HG03139 (cell line): ENCODE data around the gene PTPRF.
"Not testable (repeated sequence)": the region's sequence is repeated elsewhere in the genome, so short reads cannot be mapped to it uniquely, and the experiment has no call there.

Experiments used
- ATAC-seq: cut with Tn5 transposase; IDR thresholded peaks from one replicate; pipeline ENCODE4 v1.9.1; 2021; ENCODE audit not compliant: unreplicated experiment

The PTPRF gene

DNA sequence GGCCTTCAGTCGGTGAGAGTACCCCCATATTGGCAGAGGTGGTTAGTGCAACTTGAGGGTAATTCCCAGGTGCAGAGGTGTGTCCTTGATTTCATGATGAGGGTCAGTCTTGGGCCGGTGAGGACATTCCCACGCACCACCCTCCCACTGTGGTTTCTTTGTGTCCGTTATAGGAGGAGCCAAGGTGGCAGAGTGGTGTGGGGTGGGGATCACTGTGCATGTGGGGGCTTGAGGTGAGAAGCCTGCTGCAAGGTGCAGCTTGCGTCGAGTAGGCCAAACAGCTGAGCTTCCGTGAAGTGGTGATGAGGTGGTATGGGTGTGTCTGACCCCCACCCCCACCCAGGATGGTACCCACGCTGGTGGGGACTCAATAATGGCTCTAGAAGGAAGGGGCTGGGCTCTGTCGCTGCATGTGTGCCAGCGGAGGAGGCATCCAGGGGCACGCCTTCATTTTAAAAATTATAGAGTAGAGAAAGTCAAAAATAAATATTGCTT, 6.2 kb downstream of the PTPRF start:
- no peak for ATAC-seq

DNA sequence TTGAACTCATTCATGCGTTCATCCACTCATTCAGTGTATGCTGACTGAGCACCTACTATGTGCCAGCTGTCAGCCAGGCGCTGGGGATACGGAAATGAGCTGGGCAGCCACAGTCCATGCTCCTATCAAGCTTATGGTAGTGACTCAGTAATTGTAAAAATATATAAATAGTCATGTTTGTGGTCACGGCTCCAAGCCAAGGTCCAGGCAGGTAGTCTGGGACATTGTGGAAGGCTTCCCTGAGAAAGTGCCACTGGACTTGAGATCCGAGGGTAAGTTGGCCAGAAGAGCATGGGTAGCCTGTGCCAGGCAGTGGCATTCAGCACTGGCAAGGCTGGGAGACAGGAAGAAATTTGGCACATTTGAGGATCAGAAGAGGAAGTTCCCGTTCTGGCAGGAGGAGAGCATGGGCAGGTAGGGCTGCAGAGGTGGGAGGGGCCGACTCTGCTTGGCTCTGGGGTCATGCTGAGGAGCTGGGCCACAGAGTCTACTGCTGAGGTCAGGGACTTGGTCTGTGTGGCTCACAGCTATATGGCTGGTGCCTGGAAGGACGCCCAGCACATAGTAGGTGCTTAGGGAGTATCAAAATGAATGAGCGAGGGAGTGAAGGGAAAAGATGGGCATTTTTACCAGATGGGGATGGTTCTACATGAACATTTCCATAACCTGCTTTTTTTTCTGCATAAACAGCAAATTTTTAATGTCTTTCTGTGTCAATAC, 6.9 kb downstream of the PTPRF start:
- no peak for ATAC-seq

DNA sequence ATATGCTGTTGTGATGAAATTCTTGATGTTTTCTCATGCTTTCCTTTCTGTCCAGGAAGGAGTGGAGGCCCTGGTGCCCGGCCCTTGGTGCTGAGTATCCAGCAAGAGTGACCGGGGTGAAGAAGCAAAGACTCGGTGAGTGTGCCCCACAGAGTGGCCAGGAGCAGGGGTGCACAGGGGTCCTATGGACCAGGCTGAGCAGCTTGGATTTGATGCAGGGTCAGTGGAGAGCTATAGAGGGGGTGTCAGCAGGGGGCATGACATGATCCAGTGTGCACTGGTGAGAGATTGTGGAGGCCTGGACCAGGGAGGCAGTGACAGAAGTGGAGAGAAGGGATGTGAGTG, 7.4 kb downstream of the PTPRF start:
- no peak for ATAC-seq

GRCh38 chr1:43538969-43539368, 8.3 kb downstream of the PTPRF start:
- ATAC-seq = no peak

DNA sequence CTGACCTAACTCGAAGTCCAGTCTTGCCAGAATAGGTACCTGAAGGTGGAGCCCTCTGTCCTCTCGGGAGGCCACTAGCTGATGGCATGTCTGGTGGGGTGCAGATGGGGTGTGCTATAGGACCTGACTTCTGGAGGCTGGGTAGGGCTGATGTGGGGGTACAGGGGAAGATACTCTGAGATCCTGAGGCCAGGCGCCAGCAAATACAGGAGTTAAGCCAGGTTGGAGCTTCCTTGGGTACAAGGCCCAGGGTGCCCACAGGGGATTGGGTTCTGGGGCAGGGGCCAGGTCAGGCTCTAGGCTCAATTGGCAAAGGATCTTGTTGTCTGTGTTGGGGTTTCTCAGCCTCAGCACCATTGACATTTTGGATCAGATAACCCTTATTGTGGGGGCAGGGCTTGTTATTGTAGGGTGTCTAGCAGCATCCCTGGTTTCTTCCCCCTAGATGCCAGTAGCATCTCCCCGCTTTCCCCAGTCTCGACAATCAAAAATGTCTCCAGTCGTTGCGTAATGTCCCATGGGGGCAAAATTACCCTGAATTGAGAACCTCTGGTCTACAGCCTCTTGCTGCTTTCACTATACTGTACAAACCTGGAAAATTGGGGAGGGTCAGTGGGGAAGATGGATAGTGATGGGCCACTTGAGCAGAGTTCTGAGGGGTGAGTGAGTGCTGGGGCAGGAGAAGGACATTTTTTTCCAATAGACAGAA, 9.2 kb downstream of the PTPRF start:
- no peak for ATAC-seq

DNA sequence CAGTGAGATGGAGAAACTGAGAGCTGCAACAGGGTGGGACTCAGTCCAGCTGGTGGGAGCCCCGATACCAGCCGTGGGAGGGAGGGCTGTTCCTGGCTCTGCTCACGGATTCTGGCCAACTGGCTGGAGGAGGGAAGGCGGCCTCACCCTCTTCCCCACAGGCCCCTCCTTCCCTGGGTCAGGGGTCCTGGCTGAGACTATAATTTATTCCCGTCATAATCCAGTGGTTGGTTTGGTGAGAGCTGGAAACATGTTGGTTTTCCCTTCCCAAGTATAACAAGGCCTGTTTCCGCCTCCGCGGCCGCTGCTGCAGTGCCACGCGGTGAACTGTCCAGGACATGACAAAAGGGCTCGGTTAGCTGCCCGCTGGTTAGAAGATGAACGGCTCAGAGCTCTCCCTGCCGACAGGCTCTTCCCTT, 10.0 kb downstream of the PTPRF start:
- ATAC-seq = no peak

- ATAC-seq = no peak
Observed at GRCh38 chr1:43541141-43541540, 10.5 kb downstream of the PTPRF start.

GRCh38 chr1:43541721-43542401, 11.2 kb downstream of the PTPRF start:
- ATAC-seq = no peak

GRCh38 chr1:43542527-43543458, 12.1 kb downstream of the PTPRF start:
- no peak for ATAC-seq

DNA sequence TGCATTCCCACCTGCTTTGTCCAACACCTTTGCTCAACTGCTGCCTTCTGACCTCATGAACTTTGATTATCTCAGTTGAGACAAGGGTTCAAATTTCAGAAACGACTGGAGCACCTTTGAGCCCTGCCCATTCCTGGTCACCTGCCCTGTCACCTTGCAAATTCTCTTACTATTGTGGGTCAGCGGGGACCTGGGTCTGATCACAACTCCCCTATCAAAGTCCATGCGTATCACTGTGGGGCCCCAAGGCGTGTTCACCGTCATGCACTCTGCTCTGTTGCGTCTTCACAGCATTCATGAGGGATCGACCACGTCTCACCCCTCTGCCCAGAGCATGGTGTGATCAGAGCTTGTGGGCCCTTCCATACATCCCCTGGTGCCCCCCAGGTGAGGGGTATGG, 12.9 kb downstream of the PTPRF start:
- ATAC-seq = no peak

GRCh38 chr1:43545339-43545694, 14.6 kb downstream of the PTPRF start:
- no peak for ATAC-seq

GRCh38 chr1:43545695-43546387, 15.2 kb downstream of the PTPRF start:
- ATAC-seq = no peak

DNA sequence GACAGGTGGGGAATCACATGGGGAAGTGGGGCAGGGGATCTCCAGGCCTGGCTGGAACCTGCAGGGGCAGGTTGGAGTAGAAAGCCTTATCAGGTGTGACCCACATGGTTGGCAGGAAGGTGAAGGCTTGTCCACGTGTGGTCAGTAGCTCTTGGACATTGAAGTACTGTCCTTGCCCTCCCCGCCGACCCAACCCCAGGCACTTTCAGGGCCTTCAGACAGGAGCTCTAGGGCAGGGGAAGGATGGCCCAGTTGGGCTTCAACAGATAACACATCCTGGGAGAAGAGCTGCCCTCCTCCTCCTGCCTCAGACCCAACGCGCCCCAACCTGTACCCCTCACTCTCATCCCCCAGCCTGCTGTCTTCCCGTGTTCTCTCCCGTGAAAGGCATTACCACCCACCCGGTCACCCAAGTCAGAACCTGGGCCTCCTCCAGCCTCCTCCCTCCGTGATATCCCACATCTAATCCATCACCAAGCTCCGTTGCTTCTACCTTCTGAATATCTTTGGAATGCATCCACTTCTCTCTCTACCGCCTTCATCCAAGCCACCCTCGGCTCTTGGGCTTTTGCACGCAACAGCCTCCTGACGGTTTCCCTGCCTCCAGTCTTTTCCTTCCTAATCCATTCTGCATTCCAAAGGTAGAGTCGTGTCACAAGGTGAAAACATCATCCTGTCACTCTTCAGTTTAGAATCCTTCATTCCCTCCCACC, 15.9 kb downstream of the PTPRF start:
- no peak for ATAC-seq

DNA sequence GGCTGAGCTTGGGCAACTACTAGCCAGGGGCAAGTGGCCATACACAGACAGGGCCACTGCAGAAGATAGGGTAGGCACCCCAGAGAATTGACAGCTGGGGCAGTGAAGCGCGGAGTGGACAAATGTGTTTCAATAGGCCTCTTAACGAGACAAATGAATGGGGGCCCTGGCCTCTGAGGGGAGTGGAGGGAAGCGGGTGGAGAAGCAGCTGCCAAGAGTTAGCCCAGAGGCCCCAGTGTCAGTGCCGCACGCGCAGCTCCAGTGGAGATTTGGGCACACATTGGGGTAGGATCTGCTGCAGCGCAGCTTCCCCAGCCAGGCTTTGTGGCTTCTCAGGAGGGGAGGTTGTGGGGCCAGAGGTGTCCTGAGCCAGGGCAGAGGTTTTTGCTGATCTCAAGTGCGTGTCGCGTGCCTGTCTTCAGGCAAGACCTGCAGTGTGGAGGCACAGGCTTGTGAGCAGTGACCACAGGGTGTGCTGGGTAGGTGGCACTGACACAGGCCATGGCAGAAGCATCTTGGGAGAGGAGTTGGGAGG, 16.9 kb downstream of the PTPRF start:
- ATAC-seq = no peak

DNA sequence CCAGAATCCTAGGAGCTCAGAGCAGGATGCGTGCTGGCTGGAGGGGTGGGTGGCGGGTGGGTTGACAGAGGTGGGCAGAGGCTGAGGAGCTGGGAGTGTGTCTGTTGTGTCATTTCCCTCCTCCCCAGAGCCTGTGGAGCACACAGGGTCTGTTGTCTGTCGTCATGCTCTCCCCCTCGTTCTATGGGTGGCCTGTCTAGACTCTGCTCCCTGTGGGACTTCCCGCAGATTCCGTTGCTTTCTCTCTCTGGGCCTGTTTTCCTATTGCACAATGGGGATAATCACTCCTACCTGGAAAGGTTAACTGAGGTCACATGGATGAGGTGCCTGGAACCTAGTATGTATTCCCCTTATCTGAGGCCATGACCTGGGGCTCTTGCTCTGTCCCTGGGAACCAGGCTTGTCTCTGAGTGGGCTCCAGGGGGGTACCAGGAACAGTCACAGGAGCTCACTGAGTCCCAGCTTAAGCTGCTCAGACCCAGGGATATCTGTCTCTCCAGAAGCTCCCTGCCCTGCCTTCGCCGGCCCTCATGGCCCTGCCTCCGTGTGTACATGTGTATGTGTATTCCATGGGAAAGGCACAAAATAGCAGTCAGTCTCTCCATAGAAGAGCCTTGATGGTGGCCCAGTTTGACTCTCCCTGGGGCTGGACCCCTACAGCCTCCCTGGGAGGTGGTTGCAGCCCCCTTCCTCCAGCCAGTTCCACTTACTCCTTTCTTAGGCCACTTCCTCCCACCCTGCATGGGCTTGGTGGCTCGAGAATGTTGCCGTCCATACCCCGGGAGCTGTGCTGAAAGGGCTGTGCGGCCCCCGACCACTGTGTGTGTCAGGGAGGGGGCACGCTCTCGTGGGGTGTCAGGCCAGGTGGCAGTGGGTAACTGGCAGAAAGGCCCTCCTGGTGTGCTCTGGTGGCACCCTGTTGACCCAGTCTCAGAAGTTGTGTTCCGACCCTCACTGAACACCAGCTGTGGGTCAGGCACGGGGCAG, 17.9 kb downstream of the PTPRF start:
- no peak for ATAC-seq

DNA sequence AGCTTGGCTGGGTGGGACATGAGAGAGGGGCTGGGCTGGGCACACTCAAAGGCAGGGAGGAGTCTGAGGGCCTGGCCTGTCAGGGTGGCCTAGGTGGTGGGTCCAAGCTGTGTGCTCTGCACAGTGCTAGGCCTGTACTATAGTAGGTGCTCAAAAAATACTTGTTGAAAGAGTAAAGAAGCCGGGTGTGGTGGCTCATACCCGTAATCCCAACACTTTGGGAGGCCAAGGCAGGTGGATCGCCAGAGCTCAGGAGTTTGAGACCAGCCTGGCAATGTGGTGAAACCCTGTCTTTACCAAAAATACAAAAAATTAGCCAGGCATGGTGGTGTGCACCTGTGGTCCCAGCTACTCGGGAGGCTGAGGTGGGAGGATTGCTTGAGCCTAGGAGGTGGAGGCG, 18.7 kb downstream of the PTPRF start:
- ATAC-seq = not testable (repeated sequence)

GRCh38 chr1:43549921-43550597, 19.4 kb downstream of the PTPRF start:
- no peak for ATAC-seq
